ENCODE results near the gene ADAMTS12. TPM values are rescaled to one million over a fixed set of nuclear protein-coding genes. Genes with fewer than 3 reads are reported as not detected.

The ADAMTS12 gene
- polyA plus RNA-seq, 1 donor (not counting 4 experiments of a cell fraction or from before 2014, with no cell fraction given): 0.49 TPM

GRCh38 chr5:33725806-33726205 lies 166.0 kb downstream of the ADAMTS12 start:
- FAIRE-seq: no peak
- no peak for TF ChIP-seq EZH2 (IDR thresholded peaks at IDR 0.05; ENCODE audit: low read length)
- TF ChIP-seq, protein P1, sequence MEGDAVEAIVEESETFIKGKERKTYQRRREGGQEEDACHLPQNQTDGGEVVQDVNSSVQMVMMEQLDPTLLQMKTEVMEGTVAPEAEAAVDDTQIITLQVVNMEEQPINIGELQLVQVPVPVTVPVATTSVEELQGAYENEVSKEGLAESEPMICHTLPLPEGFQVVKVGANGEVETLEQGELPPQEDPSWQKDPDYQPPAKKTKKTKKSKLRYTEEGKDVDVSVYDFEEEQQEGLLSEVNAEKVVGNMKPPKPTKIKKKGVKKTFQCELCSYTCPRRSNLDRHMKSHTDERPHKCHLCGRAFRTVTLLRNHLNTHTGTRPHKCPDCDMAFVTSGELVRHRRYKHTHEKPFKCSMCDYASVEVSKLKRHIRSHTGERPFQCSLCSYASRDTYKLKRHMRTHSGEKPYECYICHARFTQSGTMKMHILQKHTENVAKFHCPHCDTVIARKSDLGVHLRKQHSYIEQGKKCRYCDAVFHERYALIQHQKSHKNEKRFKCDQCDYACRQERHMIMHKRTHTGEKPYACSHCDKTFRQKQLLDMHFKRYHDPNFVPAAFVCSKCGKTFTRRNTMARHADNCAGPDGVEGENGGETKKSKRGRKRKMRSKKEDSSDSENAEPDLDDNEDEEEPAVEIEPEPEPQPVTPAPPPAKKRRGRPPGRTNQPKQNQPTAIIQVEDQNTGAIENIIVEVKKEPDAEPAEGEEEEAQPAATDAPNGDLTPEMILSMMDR (optimal IDR thresholded peaks at IDR 0.05 in 1 of 3, IDR thresholded peaks at IDR 0.05 in 1 of 3, conservative IDR thresholded peaks at IDR 0.05 in 1 of 3; ENCODE audit: extremely low read depth in 1 of 3, insufficient read depth in 2 of 3, low read length in 3 of 3): no peak
- no peak overlapping the region for H3K27ac ChIP-seq (ENCODE audit: control insufficient read depth, insufficient read depth, low read length)

DNA sequence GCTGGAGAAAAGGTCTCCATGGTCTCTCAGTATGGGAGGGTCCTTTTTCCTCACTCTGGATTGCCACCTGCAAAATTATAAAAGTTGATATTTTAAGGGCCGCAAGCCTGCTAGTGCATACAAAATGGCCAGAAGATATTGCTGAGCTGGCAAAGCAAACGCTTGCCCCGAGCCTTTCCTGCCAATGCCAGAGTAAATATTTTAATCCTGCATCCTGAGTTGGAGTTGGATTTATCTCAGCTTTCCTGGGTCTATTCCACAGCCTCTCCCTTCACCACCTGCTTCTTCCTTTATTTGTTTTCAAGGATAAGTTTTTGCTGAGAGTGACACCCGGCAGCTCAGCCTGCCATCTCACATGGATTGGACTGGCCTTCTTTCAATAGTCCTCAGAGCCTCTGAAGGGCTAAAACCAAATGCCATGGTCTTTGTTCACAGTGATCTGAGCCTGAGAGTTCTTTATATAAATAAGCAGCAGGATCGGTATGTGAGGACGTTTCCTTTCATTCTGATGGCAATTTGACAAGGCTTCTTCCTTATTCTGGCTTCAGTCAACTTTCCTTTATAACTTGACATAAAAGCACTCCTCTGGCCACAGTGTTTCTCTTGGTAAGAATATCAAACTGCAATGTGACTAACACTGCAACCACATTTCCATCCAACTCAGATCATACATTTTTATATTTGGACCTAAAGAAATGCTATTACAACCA lies 170.1 kb downstream of the ADAMTS12 start:
- DNase-seq (ENCODE audit: low read depth, low spot score): no peak
- no peak for FAIRE-seq
- TF ChIP-seq, protein P1 (optimal IDR thresholded peaks at IDR 0.05 in 1 of 3, IDR thresholded peaks at IDR 0.05 in 1 of 3, conservative IDR thresholded peaks at IDR 0.05 in 1 of 3; ENCODE audit: extremely low read depth in 1 of 3, insufficient read depth in 2 of 3, low read length in 3 of 3): no peak
- TF ChIP-seq EZH2 (IDR thresholded peaks at IDR 0.05; ENCODE audit: low read length): no peak
- H3K4me1 ChIP-seq (ENCODE audit: control insufficient read depth, extremely low read depth, insufficient read depth, low read length): no peaks in the 10 kb centered on the region
- no peak overlapping the region for H3K4me2 ChIP-seq (ENCODE audit: control insufficient read depth, extremely low read depth, insufficient read depth, low read depth, low read length)
- H2AFZ ChIP-seq (ENCODE audit: control insufficient read depth, low read length): no peak overlapping the region
- H3K9me1 ChIP-seq (ENCODE audit: control insufficient read depth, extremely low read depth, insufficient read depth, low read length): no peaks in the 10 kb centered on the region
- H3K27me3 ChIP-seq (ENCODE audit: control insufficient read depth, extremely low read depth, insufficient read depth, low read length): no peaks in the 10 kb centered on the region
- no peak overlapping the region for H3K4me3 ChIP-seq (ENCODE audit: control insufficient read depth in 2 of 3, extremely low read depth in 1 of 3, insufficient read depth in 2 of 3, low read depth in 1 of 3, low read length in 3 of 3)
- no peak overlapping the region for H3K27ac ChIP-seq (ENCODE audit: control insufficient read depth, insufficient read depth, low read length)
- H3K9ac ChIP-seq (ENCODE audit: control insufficient read depth, extremely low read depth, insufficient read depth, low read length): no peak overlapping the region
- no peaks in the 10 kb centered on the region for H3K36me3 ChIP-seq (ENCODE audit: control insufficient read depth in 2 of 2, extremely low read depth in 1 of 2, insufficient read depth in 2 of 2, low read length in 2 of 2)
- dilution Hi-C loops (cut with MboI; ENCODE audit: extremely low pct_ligation_motif_present, low sequenced_read_pairs): no loop called here
- H3K9me3 ChIP-seq (ENCODE audit: control insufficient read depth, low read depth, low read length): no peaks in the 10 kb centered on the region
- no peaks in the 10 kb centered on the region for H4K20me1 ChIP-seq (ENCODE audit: control insufficient read depth, extremely low read depth, insufficient read depth, low read length)
- H3K79me2 ChIP-seq (ENCODE audit: control insufficient read depth, insufficient read depth, low read length): no peaks in the 10 kb centered on the region

More at GRCh38 chr5:33725806-33726205, 166.0 kb downstream of the ADAMTS12 start:
- no peak overlapping the region for H3K4me2 ChIP-seq (ENCODE audit: control insufficient read depth, extremely low read depth, insufficient read depth, low read depth, low read length)
- no peaks in the 10 kb centered on the region for H3K4me1 ChIP-seq (ENCODE audit: control insufficient read depth, extremely low read depth, insufficient read depth, low read length)
- no peaks in the 10 kb centered on the region for H4K20me1 ChIP-seq (ENCODE audit: control insufficient read depth, extremely low read depth, insufficient read depth, low read length)
- dilution Hi-C loops (cut with MboI; ENCODE audit: extremely low pct_ligation_motif_present, low sequenced_read_pairs): no loop called here
- H3K4me3 ChIP-seq (ENCODE audit: control insufficient read depth in 2 of 3, extremely low read depth in 1 of 3, insufficient read depth in 2 of 3, low read depth in 1 of 3, low read length in 3 of 3): no peak overlapping the region
- H3K9me1 ChIP-seq (ENCODE audit: control insufficient read depth, extremely low read depth, insufficient read depth, low read length): no peaks in the 10 kb centered on the region
- DNase-seq (ENCODE audit: low read depth, low spot score): no peak
- H3K27me3 ChIP-seq (ENCODE audit: control insufficient read depth, extremely low read depth, insufficient read depth, low read length): no peaks in the 10 kb centered on the region
- H3K79me2 ChIP-seq (ENCODE audit: control insufficient read depth, insufficient read depth, low read length): no peaks in the 10 kb centered on the region
- H3K9me3 ChIP-seq (ENCODE audit: control insufficient read depth, low read depth, low read length): no peaks in the 10 kb centered on the region
- no peak overlapping the region for H2AFZ ChIP-seq (ENCODE audit: control insufficient read depth, low read length)
- no peaks in the 10 kb centered on the region for H3K36me3 ChIP-seq (ENCODE audit: control insufficient read depth in 2 of 2, extremely low read depth in 1 of 2, insufficient read depth in 2 of 2, low read length in 2 of 2)
- no peak overlapping the region for H3K9ac ChIP-seq (ENCODE audit: control insufficient read depth, extremely low read depth, insufficient read depth, low read length)
